Mucosa of descending colon (tissue), 3 donors: ENCODE measurements around the gene YKT6. TPM values are rescaled to one million over a fixed set of nuclear protein-coding genes. Genes with fewer than 3 reads are reported as not detected.

Source experiments
- ATAC-seq: fragments of 200-7000 bp; cut with Tn5 transposase; one replicate; pipeline ENCODE4 v1.9.1; 2020; ENCODE audit warnings: mild to moderate bottlenecking, moderate library complexity
- DNase-seq, 3 donors: peaks; one replicate each; pipeline ENCODE4 v3.0.0-alpha.2; 2020
- H3K36me3 ChIP-seq: fragments of 200-600 bp; one replicate; pipeline ENCODE4 v1.8.0; 2021; ENCODE audit warnings: low read depth, mild to moderate bottlenecking
- H3K4me1 ChIP-seq: fragments of 200-600 bp; one replicate; pipeline ENCODE4 v1.8.0; 2021; ENCODE audit warnings: low read depth, mild to moderate bottlenecking
- H3K4me3 ChIP-seq: fragments of 200-600 bp; one replicate; pipeline ENCODE4 v1.8.0; 2021; ENCODE audit warnings: mild to moderate bottlenecking
- H3K9me3 ChIP-seq: fragments of 200-600 bp; one replicate; pipeline ENCODE4 v1.8.0; 2021; ENCODE audit warnings: mild to moderate bottlenecking
- CTCF ChIP-seq: fragments of 200-600 bp; IDR thresholded peaks from one replicate; pipeline ENCODE4 v1.8.0; 2022; ENCODE audit warnings: antibody characterized with exemption, mild to moderate bottlenecking
- intact Hi-C, 2 donors: fragments of 100-400 bp; cut with DNase I in 1 of 2; cut with micrococcal nuclease in 1 of 2; formaldehyde crosslinking; loops; one replicate each; pipeline versions ENCODE4 v1.11.0 to v1.11.1; 2022; cut with DNase I, micrococcal nuclease
- total RNA-seq, 3 donors: library from RNA; stranded (reverse); fragmentation: NEBNext Ultra II Directional in 2 of 3; extraction: Animal tissue kit (Norgen Biotek cat#: 25700) in 2 of 3; gene quantifications; one replicate each; pipeline versions ENCODE4 v1.2.1 to v1.2.4, GENCODE V29; 2021 to 2023
- donor health status: DM: no; HTN: no; CAD: no; lungs with moderate emphysema.
- donor health status: DM: no; HTN: no; CAD: no.
- donor health status: DM: no; HTN: yes; CAD: no.

The YKT6 gene
- total RNA-seq, 3 donors from 2014 or later = 72.0 to 79.5 (median 79.0) TPM

GRCh38 chr7:44201813-44202212 is 1.0 kb downstream of the YKT6 start:
- H3K4me3 ChIP-seq = no peak overlapping the region
- H3K36me3 ChIP-seq = no peaks in the 10 kb centered on the region
- no peaks in the 10 kb centered on the region for H3K9me3 ChIP-seq
- TF ChIP-seq CTCF = no peak
- peaks cover 11% of the 10 kb centered on the region for H3K4me1 ChIP-seq
- ATAC-seq = no peak
- intact Hi-C loops = no loop called here
- DNase-seq = no peak

DNA sequence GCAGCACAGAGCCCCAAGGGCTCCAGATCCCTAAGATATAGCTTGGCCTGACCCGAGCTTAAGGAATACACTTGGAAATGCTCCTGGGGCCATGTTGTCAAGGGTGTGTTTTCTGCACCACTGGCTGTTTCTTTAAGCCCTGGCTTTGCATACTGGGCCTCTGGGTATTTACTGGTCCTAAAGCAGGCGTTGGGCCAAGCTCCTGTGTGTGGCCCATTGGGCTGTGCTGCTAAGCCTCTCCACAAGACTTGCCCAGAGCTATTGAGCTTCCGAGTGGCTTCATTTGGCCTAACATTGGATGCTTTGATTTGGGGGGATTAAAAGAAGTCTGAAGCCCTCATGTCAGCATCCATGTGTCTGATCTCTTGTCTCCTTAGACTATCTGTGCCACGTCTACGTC is 5.2 kb downstream of the YKT6 start:
- ATAC-seq = no peak
- Histone ChIP-seq H3K9me3 (no peaks in the 10 kb centered on the region), H3K4me3 (no peak overlapping the region), H3K4me1 (peaks cover 11% of the 10 kb centered on the region), H3K36me3 (peaks cover 11% of the 10 kb centered on the region)
- no peak for TF ChIP-seq CTCF
- intact Hi-C loops = no loop called here
- DNase-seq = no peak

- Histone ChIP-seq H3K9me3 (no peaks in the 10 kb centered on the region), H3K4me3 (no peak overlapping the region), H3K36me3 (peaks cover 11% of the 10 kb centered on the region), H3K4me1 (peaks cover 2% of the 10 kb centered on the region)
- no peak for DNase-seq
- intact Hi-C loops = no loop called here
- TF ChIP-seq CTCF = no peak
- ATAC-seq = no peak
Measured at GRCh38 chr7:44208085-44208484, 7.3 kb downstream of the YKT6 start.

DNA sequence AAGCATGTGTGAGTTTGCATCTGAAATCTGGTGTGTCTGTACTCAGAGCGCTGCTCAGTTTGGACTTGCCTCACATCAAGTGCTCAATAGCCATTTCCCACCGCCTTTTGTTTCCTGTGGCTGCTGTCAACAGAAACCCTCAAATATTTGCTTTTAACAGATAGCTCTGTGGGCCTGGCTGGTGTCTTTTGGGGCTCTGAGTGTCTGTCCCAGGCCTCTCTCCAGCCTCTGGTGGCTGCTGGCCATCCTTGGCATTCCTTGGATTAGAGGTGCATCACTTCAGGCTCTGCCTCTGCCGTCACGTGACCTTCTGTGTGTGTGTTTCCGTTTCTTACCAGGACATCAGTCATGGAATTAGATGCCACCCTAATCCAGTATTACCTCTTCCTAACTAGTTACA is 9.3 kb downstream of the YKT6 start:
- ATAC-seq (no peak), DNase-seq (no peak)
- Histone ChIP-seq H3K4me1 (no peaks in the 10 kb centered on the region), H3K4me3 (no peak overlapping the region), H3K9me3 (no peaks in the 10 kb centered on the region), H3K36me3 (peaks cover 11% of the 10 kb centered on the region)
- TF ChIP-seq CTCF = no peak
- intact Hi-C loops = no loop called here

GRCh38 chr7:44211126-44211675 is 10.4 kb downstream of the YKT6 start:
- TF ChIP-seq CTCF = no peak
- H3K4me3 ChIP-seq = no peak overlapping the region
- H3K4me1 ChIP-seq = no peaks in the 10 kb centered on the region
- intact Hi-C loops = no loop called here
- H3K36me3 ChIP-seq = peaks cover 11% of the 10 kb centered on the region
- ATAC-seq (no peak), DNase-seq (no peak)
- H3K9me3 ChIP-seq = no peaks in the 10 kb centered on the region

DNA sequence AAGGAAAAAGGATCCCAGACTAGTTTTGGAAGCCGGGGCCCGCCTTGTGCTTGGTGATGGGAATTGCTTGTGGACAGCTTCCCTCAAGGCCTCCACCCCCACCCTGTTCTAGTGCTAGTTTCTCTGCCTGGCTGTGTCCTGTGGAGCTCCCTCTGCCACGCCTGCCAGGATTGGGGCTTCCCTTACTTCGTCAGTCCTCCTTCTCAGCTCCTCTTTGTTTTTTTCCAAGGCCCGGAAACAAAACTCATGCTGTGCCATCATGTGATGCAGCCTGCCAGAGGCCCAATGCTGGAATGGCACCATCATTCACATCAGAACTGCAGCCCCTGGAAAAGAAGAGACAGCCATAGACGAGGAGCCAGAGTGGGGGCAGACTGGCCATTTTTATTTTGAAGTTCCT is 11.2 kb downstream of the YKT6 start:
- Histone ChIP-seq H3K4me1 (no peaks in the 10 kb centered on the region), H3K36me3 (peaks cover 11% of the 10 kb centered on the region), H3K9me3 (no peaks in the 10 kb centered on the region), H3K4me3 (no peak overlapping the region)
- intact Hi-C loops = no loop called here
- no peak for ATAC-seq
- no peak for TF ChIP-seq CTCF
- DNase-seq = no peak
